Femur (tissue), 1 donor: ENCODE results near the gene AP3D1.
"Not testable (repeated sequence)": the region's sequence is repeated elsewhere in the genome, so short reads cannot be mapped to it uniquely, and the experiment has no call there.

Source experiments
- DNase-seq: peaks from one replicate; pipeline ENCODE4 v3.0.0-alpha.2; 2017

AP3D1 gene

GRCh38 chr19:2149980-2150793 lies 1.2 kb downstream of the AP3D1 start:
- DNase-seq: no peak

GRCh38 chr19:2148482-2149135 lies 2.8 kb downstream of the AP3D1 start:
- no peak for DNase-seq

- DNase-seq: no peak
These were observed 5.5 kb downstream of the AP3D1 start for GRCh38 chr19:2145831-2146241.

- DNase-seq: no peak
These were observed 7.2 kb downstream of the AP3D1 start for GRCh38 chr19:2144190-2144589.

- DNase-seq: no peak
These were observed 9.1 kb downstream of the AP3D1 start for GRCh38 chr19:2142173-2142829.

- no peak for DNase-seq
These were observed 11.2 kb downstream of the AP3D1 start for GRCh38 chr19:2140138-2140569.

- no peak for DNase-seq
These were observed 11.8 kb downstream of the AP3D1 start for GRCh38 chr19:2139385-2140137.

GRCh38 chr19:2138061-2138728 lies 13.2 kb downstream of the AP3D1 start:
- DNase-seq: no peak

- no peak for DNase-seq
These were observed 14.6 kb downstream of the AP3D1 start for GRCh38 chr19:2136796-2137195.

GRCh38 chr19:2135474-2136402 lies 15.6 kb downstream of the AP3D1 start:
- DNase-seq: no peak

GRCh38 chr19:2132731-2133490 lies 18.5 kb downstream of the AP3D1 start:
- DNase-seq: no peak

- DNase-seq: no peak
These were observed 19.2 kb downstream of the AP3D1 start for GRCh38 chr19:2132191-2132590.

- DNase-seq: not testable (repeated sequence)
These were observed 20.1 kb downstream of the AP3D1 start for GRCh38 chr19:2131012-2131975.

- DNase-seq: no peak
These were observed 21.2 kb downstream of the AP3D1 start for GRCh38 chr19:2129892-2130770.

GRCh38 chr19:2129486-2129885 lies 21.9 kb downstream of the AP3D1 start:
- no peak for DNase-seq

GRCh38 chr19:2129022-2129421 lies 22.3 kb downstream of the AP3D1 start:
- no peak for DNase-seq

- not testable (repeated sequence) for DNase-seq
These were observed 23.1 kb downstream of the AP3D1 start for GRCh38 chr19:2128252-2128651.

- DNase-seq: no peak
These were observed 23.6 kb downstream of the AP3D1 start for GRCh38 chr19:2127758-2128157.
